Retinal pigment epithelial cell (primary cell): Measurements from ENCODE around the gene RFPL1.

ENCODE experiments used
- DNase-seq: peaks from one replicate; pipeline ENCODE4 v3.0.0-alpha.2; 2010; ENCODE audit warnings: low read depth
- H3K4me3 ChIP-seq: 2 replicates; pipeline ENCODE4 v1.5.1; 2011; ENCODE audit warnings: mild to moderate bottlenecking, low read length, control low read depth, moderate library complexity
- TF ChIP-seq, protein P1 (sequence below): conservative IDR thresholded peaks from 2 replicates; pipeline ENCODE4 v1.5.1; 2011; ENCODE audit warnings: low read depth, low read length, control low read depth, inconsistent platforms

Gene RFPL1

GRCh38 chr22:29456211-29456671, 17.9 kb downstream of the RFPL1 start:
- TF ChIP-seq, protein P1, sequence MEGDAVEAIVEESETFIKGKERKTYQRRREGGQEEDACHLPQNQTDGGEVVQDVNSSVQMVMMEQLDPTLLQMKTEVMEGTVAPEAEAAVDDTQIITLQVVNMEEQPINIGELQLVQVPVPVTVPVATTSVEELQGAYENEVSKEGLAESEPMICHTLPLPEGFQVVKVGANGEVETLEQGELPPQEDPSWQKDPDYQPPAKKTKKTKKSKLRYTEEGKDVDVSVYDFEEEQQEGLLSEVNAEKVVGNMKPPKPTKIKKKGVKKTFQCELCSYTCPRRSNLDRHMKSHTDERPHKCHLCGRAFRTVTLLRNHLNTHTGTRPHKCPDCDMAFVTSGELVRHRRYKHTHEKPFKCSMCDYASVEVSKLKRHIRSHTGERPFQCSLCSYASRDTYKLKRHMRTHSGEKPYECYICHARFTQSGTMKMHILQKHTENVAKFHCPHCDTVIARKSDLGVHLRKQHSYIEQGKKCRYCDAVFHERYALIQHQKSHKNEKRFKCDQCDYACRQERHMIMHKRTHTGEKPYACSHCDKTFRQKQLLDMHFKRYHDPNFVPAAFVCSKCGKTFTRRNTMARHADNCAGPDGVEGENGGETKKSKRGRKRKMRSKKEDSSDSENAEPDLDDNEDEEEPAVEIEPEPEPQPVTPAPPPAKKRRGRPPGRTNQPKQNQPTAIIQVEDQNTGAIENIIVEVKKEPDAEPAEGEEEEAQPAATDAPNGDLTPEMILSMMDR, result no peak
- no peak for DNase-seq
- H3K4me3 ChIP-seq, result no peak overlapping the region

- DNase-seq, result no peak
- TF ChIP-seq, protein P1, result no peak
- no peak overlapping the region for H3K4me3 ChIP-seq
These were observed 19.3 kb downstream of the RFPL1 start for GRCh38 chr22:29457730-29458129.

- no peak for DNase-seq
- TF ChIP-seq, protein P1, result no peak
- no peak overlapping the region for H3K4me3 ChIP-seq
These were observed 20.2 kb downstream of the RFPL1 start for GRCh38 chr22:29458551-29458950.

DNA sequence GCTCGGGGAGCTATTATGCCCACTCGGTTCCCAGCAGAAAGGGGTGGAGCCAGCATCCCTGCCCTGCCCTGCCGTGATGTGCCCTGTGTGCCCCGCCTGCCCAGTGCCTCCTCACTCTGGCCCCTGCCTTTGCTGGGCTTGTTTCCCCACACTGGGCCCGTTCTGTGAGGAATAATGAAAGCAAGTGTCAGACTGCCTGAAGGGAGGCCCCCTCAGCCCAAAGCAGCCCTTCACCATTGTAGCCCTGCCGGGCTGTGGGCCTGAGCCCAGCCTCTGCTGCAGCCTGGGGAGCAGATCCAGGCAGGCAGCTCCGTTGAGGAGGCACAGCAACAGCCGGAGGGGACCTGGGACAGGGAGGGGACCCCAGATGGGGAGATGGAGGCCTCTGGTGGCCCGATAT, 21.4 kb downstream of the RFPL1 start:
- TF ChIP-seq, protein P1, result no peak
- DNase-seq, result no peak
- H3K4me3 ChIP-seq, result no peak overlapping the region

DNA sequence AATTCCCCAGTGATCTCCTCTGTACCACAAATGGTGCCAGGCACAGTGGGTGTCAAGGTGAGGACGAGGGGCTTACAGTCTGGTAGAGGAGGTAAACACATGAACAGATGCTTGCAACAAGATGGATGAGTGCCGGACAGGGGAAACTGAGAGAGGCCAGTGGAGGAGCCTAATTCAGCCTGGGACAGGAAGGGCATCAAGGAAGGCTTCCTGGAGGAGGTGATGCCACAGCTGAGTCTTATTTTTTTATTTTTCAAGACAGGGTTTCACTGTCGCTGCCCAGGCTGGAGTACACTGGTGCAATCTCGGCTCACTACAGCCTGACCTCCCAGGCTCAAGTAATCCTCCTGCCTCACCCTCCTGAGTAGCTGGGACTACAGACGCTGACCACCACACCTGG, 22.9 kb downstream of the RFPL1 start:
- DNase-seq, result no peak
- TF ChIP-seq, protein P1, result no peak
- no peak overlapping the region for H3K4me3 ChIP-seq

DNA sequence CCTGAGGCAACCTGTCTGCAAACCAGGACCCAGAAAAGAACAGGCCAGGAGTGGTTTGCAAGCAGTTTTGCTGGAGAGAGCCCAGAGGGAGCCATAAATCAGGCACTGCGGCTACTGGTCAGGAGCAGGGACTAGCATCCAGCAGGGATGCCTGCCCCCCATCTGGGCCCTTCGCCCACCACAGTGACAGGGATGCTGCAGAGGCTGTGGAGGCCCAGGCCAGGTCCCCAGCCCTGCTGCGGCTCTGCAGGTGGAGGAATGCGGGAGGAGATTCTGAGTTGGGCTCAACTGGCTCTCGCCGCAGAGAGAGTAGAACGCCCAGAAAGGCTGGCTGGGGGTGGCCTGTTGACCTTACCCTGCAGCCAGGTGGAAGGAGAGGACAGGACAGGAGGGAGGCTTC, 25.2 kb downstream of the RFPL1 start:
- no peak for DNase-seq
- no peak overlapping the region for H3K4me3 ChIP-seq
- TF ChIP-seq, protein P1, result no peak

- H3K4me3 ChIP-seq, result no peak overlapping the region
- DNase-seq, result no peak
- TF ChIP-seq, protein P1, result no peak
These were observed 26.2 kb downstream of the RFPL1 start for GRCh38 chr22:29464581-29464980.
